A549 treated with Hydrocortisone at 1 μM for 4 hours (cell line): ENCODE measurements around the gene RALY. TPM values are rescaled to one million over a fixed set of nuclear protein-coding genes. Genes with fewer than 3 reads are reported as not detected.

Source experiments
- total RNA-seq: library from RNA; stranded (reverse); fragments of 200-300 nt; extraction: Qiagen RNA extraction; gene quantifications from 5 replicates; pipeline ENCODE4 v1.2.3, GENCODE V29; 2022

Gene RALY
- total RNA-seq, result 133 to 156 TPM (median 151 TPM) in 5 replicates

DNA sequence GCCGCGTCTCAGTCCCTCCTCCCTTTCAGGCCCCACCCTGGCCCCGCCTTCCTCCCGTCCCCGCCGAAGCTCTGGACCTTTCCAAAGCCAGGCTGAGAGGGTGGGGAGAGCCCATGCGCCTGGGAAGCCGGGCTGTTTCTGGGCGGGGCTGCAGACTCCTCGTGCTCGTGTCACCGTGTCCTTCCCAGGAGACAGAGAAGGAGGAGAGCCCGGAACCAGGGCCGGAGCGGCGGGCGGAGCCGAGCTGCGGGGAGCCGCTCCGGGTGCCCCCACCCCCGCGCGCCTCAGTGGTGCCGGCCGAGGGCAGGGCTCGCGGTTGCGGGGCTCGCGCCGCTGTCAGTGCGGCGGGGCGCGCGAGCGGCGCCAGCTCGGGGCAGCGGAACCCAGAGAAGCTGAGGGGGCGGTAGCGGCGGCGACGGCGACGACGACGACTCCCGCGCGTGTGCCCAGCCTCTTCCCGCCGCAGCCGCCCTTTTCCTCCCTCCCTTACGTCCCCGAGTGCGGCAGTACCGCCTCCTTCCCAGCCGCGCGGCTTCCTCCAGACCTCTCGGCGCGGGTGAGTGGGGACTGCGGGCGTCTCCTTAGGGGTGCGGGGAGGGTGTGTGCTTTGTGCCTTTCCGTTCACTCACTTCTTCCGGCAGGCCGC lies at the start of gene RALY:
Gene RALY, plus strand, starts transcription at position 336 of the 646 bp plus-strand sequence. CDS start 78,164 bp downstream, outside the sequence.

DNA sequence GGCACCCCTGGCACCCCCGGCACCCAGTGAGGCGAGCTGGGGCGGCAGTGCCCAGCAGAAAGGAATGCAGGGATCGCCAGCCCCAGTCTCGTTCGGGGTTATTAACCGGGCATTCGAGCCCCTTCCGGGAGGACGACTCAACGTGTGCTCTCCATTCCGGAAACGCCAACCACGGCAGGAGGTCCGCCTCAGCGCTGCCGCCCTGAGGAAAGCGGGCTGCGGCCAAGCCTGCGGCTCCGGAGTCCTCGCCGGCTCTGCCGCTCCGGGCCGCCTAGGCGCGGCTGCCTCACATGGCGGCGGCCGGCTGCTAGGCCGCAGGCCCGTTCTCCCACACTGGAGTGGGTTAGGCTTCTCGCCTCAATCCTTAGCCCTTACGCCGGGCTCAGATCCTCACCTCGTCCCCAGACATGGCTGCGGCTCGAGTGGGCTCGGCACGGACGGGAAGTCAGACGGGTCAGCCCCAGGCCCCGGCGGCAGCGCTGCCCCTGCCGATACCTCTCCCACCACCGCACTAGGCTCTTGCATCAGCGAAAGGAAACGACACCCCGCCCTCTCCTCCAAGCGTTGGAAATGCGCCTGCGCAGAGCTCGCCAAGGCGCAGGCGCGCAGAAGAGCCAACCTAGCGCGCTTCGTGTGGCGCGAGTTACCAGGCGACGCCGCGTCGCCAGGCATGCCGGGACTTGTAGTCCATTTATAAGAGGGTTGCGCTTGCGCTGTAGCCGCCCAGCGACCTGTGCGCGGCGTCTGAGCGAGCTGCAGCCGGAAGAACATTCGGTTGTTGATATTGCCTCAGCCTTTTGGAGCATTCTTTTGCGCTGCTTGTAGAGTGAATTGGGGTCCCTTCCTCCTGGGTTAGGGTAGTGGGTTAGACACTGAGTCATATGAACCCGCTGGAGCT lies 118.2 kb downstream of the RALY start, which contains the start of gene EIF2S2:
Gene EIF2S2, minus strand, starts transcription at position 542 of the 898 bp plus-strand sequence. Its CDS starts 133 bp downstream, at position 409.

Other genes starting within 250 kb of the RALY start
- gene CHMP4B, start 182.6 kb upstream of the RALY start, total RNA-seq, result 140 to 159 TPM (median 152 TPM) in 5 replicates
- gene EIF2S2, start 118.3 kb downstream of the RALY start, total RNA-seq, result 90.4 to 107 TPM (median 97.9 TPM) in 5 replicates
- not detected in 5 replicates for gene ASIP, start 247.5 kb downstream of the RALY start, total RNA-seq